ENCODE results near the gene RBM43.

- TF ChIP-seq POLR2A (IDR thresholded peaks at IDR 0.05) (no peak), CTCF (IDR thresholded peaks at IDR 0.05) (no peak), EP300 (IDR thresholded peaks at IDR 0.05) (no peak)
Observed at GRCh38 chr2:151262629-151263028, 966 bp upstream of the RBM43 start.
